MV-4-11 (cell line): Measurements from ENCODE around the gene VPS16.
"Not testable (repeated sequence)": the region's sequence is repeated elsewhere in the genome, so short reads cannot be mapped to it uniquely, and the experiment has no call there.

ENCODE experiments used
- DNase-seq: peaks from one replicate; lab custom pipeline; 2025; lab: John Stamatoyannopoulos, UW

The VPS16 gene

DNA sequence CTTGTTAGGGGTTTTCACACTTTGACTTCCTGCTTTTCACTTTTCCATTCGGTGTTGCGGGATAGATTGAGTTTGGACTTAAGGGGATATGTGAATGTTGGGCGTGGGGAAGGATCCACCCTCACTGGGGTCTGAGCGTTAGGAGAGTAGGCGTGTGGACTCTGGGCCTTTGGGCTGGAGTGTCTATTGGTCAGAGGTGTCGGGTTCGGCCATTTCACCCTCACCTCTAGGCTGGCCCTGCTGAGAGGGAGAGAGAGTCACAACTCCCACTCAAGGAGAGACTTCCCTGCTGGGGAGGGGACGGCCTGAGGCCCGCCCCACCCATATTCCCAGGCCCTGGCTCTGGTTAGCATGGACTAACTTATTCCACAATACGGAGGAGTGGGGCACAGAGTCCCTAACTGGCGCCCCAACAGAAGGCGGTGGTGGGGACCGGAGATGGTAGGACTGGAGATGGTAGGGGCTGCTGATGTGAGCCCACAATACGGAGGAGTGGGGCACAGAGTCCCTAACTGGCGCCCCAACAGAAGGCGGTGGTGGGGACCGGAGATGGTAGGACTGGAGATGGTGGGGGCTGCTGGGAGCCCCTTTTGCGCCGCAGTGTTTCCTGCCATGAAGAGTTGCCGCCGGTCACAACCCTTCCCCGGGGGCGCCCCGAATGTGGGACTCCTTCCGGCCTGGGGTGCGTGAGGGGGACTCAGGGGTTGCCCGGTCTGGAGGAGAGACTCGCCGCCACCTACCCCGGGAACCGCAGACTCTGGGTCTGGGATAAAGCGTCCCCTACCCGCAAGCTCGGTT lies 31.3 kb downstream of the VPS16 start:
- no peak for DNase-seq

DNA sequence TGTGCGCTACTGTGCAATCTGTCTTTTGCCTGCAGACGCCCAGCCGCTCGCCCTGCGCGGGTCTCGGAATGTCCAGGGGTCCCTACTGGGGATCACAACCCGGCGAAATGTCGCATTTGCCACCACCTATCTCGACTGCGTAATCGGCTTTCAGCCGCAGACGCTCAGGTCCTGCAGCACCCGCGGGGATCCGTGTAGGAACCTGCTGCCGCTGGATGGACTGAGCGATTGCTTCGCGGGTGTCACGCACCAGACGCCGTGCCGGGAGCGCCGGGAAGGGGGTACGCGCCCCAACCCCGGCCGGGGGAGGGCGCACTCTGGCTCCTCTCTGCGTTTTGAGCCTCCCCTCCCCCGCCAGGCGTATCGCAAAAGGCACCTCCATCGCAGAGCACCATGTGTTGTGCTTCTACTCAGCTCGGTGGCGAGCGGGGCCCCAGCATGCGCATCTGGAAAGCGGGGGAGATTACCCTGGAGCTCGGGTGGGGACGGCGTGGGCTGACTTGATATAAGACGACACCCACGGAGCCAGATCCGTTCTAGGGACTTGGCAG lies 32.0 kb downstream of the VPS16 start:
- DNase-seq = peak; percentile 58

DNA sequence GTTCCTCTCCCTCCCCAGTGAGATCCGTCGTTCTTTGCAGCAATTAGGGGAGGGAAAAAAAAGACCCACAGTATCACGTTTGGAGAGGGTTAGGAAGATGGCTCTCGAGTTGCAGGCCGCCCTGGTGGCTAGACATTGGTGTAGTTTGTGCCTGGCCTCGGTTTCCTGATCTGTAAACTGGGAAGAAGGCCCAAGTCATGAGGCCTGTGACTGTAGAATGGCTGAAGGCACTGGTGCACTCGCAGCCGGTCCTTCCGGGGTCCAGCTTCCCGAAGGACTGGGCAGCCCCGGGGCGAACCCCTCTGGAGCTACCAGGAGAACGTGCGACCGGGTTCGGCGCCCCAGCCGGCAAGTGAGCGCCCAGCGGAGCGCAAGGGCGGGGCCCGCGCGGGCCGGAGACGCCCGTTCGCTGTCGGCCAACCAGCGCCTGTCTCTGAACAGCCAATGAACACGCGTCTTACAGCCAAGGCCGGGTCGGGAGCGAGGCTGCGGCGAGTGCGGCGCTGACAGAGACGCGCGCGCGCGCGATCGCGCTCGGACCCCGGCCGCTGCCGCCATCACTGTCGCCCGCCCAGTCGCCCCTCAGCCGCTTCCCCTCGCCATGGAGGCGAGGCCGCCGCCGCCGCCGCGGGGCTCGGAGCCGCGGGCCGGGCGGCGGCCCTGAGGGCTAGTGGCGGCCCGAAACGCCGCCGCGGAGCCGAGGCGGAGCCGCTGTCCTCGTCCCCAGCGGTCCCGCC lies 32.6 kb downstream of the VPS16 start, which contains the start of gene PTPRA:
TSS of gene PTPRA (plus strand) at position 472 of the 737 bp plus-strand sequence. CDS start 90,797 bp downstream, outside the sequence.
- peak; percentile 89 for DNase-seq

DNA sequence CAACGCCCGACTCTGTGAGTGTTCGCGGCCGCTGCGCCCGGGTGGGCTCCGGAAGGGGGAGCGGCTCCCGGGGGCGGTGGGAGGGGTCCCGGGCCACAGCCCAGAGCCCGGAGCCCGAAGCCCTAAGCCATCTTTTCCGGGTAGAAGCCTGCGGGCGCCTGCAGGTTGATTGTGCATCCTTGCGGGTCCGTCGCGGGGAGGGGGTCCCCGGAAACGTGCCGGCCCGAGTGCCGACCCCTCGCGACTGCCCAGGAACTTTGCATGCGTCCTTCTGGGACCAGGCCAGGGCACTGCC lies 33.1 kb downstream of the VPS16 start:
- no peak for DNase-seq

DNA sequence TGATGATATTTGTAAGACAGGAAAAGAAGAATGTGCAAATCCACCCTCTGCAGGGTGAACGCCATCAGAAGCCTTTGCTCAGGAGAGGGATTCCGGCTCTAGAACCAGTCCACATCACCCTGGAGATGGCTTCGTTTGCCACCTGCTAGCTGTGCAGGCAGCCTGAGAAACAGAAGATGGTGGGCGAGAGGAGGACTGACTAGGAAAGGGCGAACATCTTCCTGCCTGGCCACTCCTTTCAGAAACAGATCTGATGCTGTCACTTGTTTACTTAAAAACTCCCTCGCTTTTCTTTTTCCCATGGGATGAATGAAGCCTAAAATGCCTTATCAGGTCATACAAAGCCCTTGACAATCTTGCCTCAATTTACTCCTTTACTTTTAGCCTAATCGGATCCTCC lies 33.9 kb downstream of the VPS16 start:
- no peak for DNase-seq

DNA sequence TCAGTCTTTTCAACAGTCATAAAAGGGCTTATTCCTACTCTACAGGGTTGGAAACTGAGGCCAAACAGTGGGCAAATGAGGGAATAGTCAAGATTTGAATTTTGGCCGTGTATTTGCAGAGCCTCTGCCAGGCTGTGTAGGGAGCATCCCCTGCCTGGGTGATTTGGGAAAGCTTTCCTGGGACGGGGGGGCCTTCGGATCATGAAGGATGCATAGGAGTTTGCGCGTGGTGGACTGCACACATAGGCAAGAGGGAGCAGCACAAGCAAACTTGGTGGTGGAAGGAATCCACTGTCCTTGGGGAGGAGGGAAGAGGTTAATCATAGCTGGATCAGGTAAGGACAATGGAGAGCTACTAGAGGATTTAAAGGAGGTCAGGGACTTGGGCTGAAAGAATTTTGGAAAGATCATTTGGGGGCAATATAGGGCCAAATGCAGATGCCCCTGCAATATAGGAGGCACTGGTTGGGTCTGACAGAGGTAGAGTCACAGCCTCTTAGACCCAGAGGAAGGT lies 35.2 kb downstream of the VPS16 start:
- no peak for DNase-seq

DNA sequence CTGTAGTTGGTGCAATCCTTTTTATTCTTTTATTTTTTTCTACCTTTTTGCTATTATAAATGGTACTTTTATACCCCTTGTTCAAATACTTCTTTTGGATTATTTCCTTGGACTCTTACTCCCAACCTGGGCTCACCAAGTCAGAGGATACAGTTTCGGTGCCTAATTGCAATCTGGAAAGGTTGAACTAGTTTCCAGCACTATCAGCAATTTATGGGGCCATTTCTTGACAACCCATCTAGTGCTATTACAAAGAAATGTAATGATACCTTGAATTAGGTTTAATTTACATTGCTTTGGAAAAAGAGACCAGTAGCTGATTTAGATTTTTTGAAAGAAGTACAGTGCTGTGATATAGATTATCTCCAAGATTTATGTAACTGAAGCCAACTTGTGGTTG lies 38.0 kb downstream of the VPS16 start:
- DNase-seq = no peak

DNA sequence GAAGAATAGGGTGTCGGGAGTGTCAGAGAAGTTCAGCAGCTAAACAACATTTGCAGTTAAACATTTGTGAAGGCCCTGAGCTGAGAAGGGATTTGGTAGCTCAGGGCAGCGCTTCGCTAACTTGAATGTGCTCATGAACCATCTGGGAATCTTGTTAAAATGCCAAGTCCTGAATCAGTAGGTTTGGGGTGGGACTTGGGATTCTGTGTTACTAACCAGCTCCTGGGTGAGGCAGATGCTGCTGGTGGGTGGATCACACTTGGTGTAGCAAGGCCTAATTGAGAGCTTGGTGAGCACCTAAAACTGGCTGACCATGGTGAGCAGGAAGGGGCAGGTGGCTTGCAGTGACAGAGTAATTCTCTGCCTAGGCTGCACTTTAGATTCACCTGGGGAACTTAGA lies 38.6 kb downstream of the VPS16 start:
- no peak for DNase-seq

DNA sequence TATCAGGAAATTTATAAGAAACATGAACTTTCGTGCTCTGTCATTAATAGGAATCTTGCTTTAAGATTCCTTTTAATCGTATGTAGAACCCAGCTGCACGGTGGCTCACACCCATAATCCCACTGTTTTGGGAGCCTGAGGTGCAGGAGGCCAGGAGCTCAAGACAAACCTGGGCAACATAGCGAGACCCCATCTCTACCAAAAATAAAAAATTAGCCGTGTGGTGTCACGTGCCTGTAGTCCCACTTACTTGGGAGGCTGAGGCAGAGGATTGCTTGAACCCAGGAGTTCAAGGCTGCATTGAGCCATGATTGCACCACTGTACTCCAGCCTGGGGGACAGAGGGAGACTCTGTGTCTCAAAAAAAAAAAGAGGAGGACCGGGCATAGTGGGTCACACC lies 40.1 kb downstream of the VPS16 start:
- DNase-seq = no peak

DNA sequence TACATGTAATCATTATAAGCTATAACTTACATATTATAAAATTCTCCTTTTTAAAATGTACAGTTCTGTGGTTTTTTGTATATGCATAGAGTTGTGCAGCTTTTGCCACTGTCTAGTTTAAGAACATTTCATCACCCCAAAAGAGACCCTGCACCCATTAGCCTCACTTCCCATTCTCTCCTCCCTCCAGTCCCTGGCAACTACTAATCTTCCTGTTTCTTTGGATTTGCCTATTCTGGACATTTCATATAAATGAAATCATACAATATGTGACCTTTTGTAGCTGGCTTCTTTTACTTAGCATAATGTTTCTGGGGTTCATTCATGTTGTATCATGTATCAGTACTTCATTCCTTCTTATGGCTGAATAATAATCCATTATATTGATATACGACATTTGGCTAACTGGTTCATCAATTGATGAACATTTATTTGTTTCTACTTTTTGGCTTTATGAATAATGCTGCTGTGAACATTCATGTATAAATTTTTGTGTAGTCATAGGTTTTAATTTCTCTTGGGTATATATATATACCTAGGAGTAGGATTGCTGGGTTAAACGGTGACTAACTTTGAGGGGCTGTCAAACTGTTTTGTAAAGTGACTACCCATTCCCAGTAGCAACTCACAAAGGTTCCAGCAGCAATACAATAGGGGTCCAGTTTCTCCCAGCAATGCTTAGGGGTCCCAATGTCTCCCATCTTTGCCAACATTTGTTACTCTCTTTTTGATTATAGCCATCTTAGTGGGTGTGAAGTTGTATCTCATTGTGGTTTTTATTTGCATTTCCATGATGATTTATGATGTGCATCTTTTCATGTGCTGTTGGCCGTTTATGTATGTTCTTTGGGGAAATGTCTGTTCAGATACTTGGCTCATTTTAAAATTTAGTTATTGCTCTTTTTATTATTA lies 43.4 kb downstream of the VPS16 start:
- no peak for DNase-seq

DNA sequence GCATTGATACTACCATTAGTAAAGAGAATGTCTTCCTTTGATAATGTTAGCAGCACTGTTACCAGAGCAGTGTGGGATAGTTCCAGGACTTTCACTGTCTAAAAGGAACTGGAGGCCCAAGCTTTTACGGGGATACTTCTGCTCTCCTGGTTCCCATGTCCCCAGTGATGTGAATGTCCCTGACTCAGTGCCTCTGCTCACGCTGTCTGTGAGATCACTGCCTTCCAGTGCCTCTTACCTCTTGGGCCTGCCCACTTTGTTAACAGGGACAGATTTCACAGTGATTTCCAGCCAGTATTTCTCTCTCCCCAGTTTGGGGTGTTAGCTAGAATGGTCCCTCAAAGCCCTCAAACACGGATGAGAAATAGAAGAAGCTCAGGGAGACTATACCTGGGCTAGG lies 47.2 kb downstream of the VPS16 start:
- DNase-seq = no peak

DNA sequence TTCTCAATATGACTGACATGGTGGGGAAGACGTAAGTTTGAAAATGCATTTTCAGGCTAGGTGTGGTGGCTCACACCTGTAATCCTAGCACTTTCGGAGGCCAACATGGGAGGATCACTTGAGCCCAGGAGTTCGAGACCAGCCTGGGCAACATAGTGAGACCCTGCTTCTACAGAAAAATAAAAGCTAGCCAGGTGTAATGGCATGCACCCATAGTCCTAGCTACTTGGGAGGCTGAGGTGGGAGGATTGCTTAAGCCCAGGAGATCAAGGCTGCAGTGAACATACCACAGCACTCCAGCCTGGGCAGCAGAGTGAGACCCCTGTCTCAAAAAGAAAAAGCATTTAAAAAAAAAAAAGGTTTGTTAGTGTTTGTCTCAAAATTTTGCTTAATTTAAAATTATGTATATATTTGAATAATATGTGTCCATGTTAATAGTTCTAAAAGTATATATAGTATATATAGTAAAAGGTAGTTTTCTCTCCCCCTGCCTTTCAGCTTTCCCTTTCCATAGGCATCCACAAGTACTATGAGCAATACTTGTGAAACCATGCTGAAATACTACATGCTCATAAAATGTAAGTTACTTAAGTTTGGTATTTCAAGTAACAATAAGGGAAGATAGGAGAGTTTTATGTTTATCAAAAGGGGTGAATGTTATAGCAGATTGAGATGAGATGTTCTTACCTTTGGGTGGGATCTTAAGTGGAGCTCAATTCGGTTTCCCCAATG lies 47.8 kb downstream of the VPS16 start:
- DNase-seq = no peak

DNA sequence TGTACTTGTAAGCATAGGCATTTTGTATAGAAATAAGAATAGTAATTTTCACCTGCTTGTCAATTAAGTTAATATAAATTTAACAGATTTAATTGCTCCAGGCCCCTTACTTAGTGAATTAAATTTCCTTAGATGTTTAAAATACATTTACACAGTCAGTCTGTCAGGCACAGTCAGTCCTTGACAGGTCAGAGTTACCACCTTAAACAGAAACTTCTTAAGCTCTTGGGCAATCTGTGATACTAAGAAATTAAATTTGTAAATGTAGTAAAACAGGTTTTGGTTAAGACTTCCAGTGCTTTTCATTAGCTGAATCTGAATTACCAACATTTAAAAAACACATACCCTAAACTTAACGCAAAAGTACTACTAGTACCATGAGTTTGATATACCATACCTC lies 48.7 kb downstream of the VPS16 start:
- no peak for DNase-seq

DNA sequence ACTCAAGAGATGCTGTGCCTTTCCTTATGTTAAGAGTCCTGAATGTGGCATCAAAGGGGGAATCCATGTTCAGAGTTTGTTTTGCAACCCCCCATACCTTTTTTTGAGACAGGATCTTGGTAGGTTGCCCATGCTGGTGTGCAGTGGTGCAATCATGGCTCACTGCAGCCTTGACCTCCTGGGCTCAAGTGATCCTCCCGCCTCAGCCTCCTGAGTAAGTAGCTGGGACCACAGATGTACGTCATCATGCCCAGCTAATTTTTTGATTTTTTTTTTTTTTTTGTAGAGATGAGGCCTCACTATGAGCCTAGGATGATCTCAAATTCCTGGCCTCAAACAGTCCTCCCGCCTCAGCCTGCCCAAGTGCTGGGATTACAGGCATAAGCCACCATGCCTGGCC lies 49.3 kb downstream of the VPS16 start:
- DNase-seq = no peak

DNA sequence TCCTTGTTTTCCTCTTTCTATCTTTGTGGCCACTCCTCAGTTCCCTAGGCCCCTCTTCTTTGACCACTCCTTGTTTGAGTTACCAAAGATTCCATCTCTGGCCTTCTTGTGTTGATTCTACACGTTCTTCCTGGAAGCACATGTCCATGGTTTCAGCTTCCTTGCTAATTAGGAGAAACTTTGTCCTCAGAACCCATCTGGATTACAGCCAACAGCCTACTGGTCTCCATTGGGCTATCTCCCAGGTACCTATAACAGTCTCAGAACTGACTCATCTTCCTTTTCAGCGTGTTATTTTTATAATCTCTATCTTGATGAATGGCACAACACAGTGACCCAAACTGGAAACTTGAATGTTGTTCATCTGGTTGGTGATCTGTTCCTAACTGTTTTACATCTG lies 50.2 kb downstream of the VPS16 start:
- DNase-seq = no peak

DNA sequence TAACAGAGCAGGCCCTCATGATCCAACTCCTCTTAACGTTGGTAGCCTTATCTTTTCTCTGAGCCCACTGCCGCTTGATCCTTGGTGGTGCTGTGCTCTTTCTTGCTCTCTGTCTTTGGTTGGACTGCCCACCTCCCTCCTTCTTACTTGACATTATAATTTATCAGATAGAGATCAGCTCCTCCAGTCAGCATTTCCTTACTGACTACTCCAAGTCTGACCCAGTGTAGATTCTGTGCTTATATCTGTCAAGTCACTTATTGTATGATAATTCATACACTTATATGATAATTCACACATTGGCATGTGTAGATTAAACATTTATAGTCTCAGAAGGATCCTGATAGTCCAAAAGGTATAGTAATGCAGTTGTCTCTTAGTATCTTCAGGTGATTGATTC lies 50.8 kb downstream of the VPS16 start:
- DNase-seq = no peak

DNA sequence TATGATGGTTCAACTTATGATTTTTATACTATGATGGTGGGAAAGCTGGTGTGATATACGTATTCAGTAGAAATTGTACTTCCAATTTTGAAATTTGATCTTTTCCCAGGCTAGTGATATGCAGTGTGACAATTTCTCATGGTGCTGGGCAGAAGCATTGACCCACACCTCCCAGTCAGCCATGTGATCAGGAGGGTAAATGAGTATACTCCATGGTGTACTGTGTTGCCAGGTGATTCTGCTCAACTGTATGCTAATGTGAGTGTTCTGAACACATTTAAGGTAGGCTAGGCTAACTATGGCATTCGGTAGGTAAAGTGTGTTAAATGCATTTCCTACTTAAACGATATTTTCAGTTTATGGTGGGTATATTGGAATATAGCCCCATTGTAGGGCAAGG lies 51.8 kb downstream of the VPS16 start:
- no peak for DNase-seq

DNA sequence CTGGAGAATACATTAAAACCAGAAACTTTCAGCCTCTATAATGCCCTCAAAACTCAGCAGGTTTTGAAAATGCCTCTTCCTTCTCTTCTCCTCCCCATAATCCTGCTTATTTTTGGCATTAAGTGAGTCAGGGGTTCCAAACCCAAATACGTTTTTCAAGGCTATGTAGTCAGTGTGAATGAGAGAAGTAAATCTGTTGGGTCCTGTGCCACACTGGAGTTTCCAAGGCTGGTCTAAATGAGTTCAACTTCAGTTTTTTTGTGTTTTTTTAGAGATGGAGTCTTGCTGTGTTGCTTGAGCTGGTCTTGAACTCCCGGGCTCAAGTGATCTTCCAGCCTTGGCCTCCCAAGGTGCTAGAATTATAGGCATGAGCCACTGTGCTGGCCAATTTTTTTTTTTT lies 53.7 kb downstream of the VPS16 start:
- no peak for DNase-seq

DNA sequence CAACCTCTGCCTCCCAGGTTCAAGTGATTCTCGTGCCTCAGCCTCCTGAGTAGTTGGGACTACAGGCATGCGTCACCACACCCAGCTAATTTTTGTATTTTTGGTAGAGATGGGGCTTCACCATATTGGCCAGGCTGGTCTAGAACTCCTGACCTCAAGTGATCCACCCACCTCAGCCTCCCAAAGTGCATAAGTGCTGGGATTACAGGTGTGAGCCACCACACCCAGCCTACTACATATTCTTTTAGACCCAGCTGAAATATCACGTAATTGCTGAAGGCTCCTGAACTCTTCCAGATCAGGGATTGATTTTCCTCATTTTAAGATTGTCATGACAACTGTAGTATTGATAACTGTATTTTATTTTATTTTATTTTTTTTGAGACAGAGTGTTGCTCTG lies 54.6 kb downstream of the VPS16 start:
- DNase-seq = not testable (repeated sequence)

DNA sequence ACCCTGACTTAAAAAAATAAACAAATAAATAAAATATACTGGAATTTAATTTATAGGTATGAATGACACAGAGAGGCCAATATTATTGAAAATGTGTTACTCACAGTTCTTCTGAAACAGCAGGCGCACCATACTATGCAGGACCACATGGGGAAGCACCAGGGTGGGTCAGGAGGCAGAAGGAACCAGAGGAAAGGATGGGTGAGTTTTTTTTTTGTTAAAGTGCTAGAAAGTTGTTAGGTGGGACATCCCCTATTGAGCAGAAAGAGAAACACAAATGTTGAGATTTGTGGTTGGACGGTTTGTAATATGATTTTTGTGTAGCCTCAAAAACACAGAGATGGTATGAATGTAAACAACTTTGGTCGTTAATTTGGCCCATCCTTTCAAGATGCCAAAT lies 58.7 kb downstream of the VPS16 start:
- no peak for DNase-seq

DNA sequence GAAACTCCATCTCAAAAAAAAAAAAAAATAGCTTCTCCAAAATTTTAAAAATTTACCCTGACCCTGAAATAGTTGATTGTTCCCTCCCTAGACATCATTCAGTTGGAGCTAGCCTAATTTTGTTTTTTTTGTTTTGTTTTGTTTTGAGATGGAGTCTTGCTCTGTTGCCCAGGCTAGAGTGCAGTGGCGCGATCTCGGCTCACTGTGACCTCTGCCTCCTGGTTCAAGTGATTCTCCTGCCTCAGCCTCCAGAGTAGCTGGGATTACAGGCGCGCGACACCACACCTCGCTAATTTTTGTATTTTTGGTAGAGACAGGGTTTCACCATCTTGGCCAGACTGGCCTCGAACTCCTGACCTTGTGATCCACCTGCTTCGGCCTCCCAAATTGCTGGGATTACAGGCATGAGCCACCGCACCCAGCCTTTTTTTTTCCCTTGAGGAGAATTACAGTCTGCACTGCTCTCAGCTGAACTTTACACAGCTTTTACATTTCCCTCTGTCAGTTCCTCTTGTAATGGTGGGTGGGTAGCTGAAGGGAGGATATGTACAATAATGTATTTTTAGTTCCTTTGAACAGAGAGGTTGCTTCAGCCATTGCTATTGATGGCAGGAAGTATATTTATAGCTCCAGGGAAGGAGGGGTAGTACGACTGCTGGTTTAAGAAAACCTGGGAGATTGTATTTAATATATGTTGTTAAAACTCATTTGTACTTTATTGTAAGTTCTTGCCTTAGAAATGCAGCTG lies 60.5 kb downstream of the VPS16 start:
- DNase-seq = peak; percentile 90
